SK-N-SH (cell line): ENCODE results near the gene EXTL2. TPM values are rescaled to one million over a fixed set of nuclear protein-coding genes. Genes with fewer than 3 reads are reported as not detected.

Experiments
- CTCF ChIA-PET: fragments of 300-600, 350-600 bp; formaldehyde crosslinking; extraction: SDS; loops from one replicate; lab custom pipeline; 2021; lab: Yijun Ruan, JAX
- POLR2A ChIA-PET: fragments of 350-600 bp; sonication (Branson Sonifier 250); formaldehyde crosslinking; extraction: SDS; loops from one replicate; lab custom pipeline; 2020; ENCODE audit warnings: antibody characterized with exemption, inconsistent platforms; lab: Yijun Ruan, JAX
- DNase-seq: peaks from one replicate; pipeline ENCODE4 v3.0.0; 2012
- H2AFZ ChIP-seq: fragments of 200-600 bp; sonication (generic); 2 replicates; pipeline ENCODE4 v1.8.1; 2016; ENCODE audit warnings: antibody characterized with exemption, mild to moderate bottlenecking, low read depth
- H3F3A ChIP-seq: fragments of 200-600 bp; sonication (generic); replicated peaks from 2 replicates; pipeline ENCODE3; 2016; ENCODE audit warnings: antibody characterized with exemption, mild to moderate bottlenecking; ENCODE audit not compliant: insufficient read depth
- H3K27ac ChIP-seq, 2 experiments: fragments of 200-500 bp in 1 of 2; fragments of 200-600 bp in 1 of 2; sonication (Bioruptor generic) in 1 of 2; sonication (generic), shearing (Covaris generic) in 1 of 2; 2 replicates each; pipeline versions ENCODE4 v1.5.1 to v1.6.1; 2014 to 2016; ENCODE audit warnings: low read depth in 2 of 2, inconsistent platforms in 1 of 2, low read length in 1 of 2, mild to moderate bottlenecking in 1 of 2, mixed read lengths in 1 of 2
- H3K27me3 ChIP-seq: fragments of 200-600 bp; sonication (generic), shearing (Covaris generic); 2 replicates; pipeline ENCODE4 v1.6.1; 2016; ENCODE audit warnings: mixed run types; ENCODE audit not compliant: insufficient read depth
- H3K36me3 ChIP-seq, 2 experiments: fragments of 200-500 bp in 1 of 2; fragments of 200-600 bp in 1 of 2; sonication (Bioruptor generic) in 1 of 2; sonication (generic) in 1 of 2; replicated peaks in 1 of 2; 2 replicates each; pipeline versions ENCODE3 to v1.5.1; 2014 to 2016; ENCODE audit warnings: low read length in 1 of 2, mild to moderate bottlenecking in 1 of 2; ENCODE audit not compliant: insufficient read depth in 2 of 2, control insufficient read depth in 1 of 2
- H3K4me1 ChIP-seq, 2 experiments: fragments of 200-500 bp in 1 of 2; fragments of 200-600 bp in 1 of 2; sonication (Bioruptor generic) in 1 of 2; sonication (generic), shearing (Covaris generic) in 1 of 2; 2 replicates each; pipeline versions ENCODE4 v1.5.1 to v1.6.1; 2014 to 2016; ENCODE audit warnings: low read depth in 1 of 2, low read length in 1 of 2, mixed run types in 1 of 2; ENCODE audit not compliant: insufficient read depth in 2 of 2, control insufficient read depth in 1 of 2
- H3K4me2 ChIP-seq: fragments of 200-600 bp; sonication (generic), shearing (Covaris generic); 2 replicates; pipeline ENCODE4 v1.6.1; 2017; ENCODE audit warnings: mixed run types
- H3K4me3 ChIP-seq, 2 experiments: fragments of 200-500 bp in 1 of 2; fragments of 200-600 bp in 1 of 2; sonication (Bioruptor generic) in 1 of 2; sonication (generic), shearing (Covaris generic) in 1 of 2; 2 replicates each; pipeline versions ENCODE4 v1.5.1 to v1.8.1; 2014 to 2016; ENCODE audit warnings: low read depth in 2 of 2, inconsistent platforms in 1 of 2, low read length in 1 of 2, mild to moderate bottlenecking in 1 of 2, mixed read lengths in 1 of 2, moderate library complexity in 1 of 2
- H3K79me2 ChIP-seq: fragments of 200-600 bp; sonication (generic); 2 replicates; pipeline ENCODE4 v1.8.1; 2017; ENCODE audit warnings: mild to moderate bottlenecking; ENCODE audit not compliant: insufficient read depth
- H3K9ac ChIP-seq: fragments of 200-600 bp; sonication (generic); 2 replicates; pipeline ENCODE4 v1.6.1; 2017; ENCODE audit warnings: mixed run types
- H3K9me2 ChIP-seq: fragments of 200-600 bp; sonication (generic); 2 replicates; pipeline ENCODE4 v1.6.1; 2017; ENCODE audit warnings: mixed run types
- H3K9me3 ChIP-seq: fragments of 200-600 bp; sonication (generic); 2 replicates; pipeline ENCODE4 v1.6.1; 2017; ENCODE audit warnings: mixed run types, mild to moderate bottlenecking, moderate library complexity
- H4K20me1 ChIP-seq: fragments of 200-600 bp; sonication (generic); 2 replicates; pipeline ENCODE4 v1.6.1; 2017; ENCODE audit warnings: mild to moderate bottlenecking, mixed run types; ENCODE audit not compliant: insufficient read depth
- ELF1 ChIP-seq: IDR thresholded peaks from 2 replicates; pipeline ENCODE4 v1.4.0; 2012
- EZH2phosphoT487 ChIP-seq: fragments of 200-600 bp; sonication (generic); IDR thresholded peaks from 2 replicates; pipeline ENCODE4 v1.6.1; 2017; ENCODE audit warnings: low read depth, mixed run types, mild to moderate bottlenecking, antibody characterized with exemption, moderate library complexity, borderline replicate concordance
- FOXJ3 ChIP-seq: sonication (generic); formaldehyde crosslinking; IDR thresholded peaks from 2 replicates; pipeline ENCODE4 v1.5.1; 2020; ENCODE audit warnings: mild to moderate bottlenecking, missing genetic modification reagents
- FOXM1 ChIP-seq: IDR thresholded peaks from 2 replicates; pipeline ENCODE4 v1.4.0; 2012; ENCODE audit warnings: low read depth, mild to moderate bottlenecking
- GABPA ChIP-seq: IDR thresholded peaks from 2 replicates; pipeline ENCODE4 v1.4.0; 2012; ENCODE audit warnings: low read depth, mild to moderate bottlenecking
- GATA2 ChIP-seq: sonication (generic); formaldehyde crosslinking; IDR thresholded peaks from 2 replicates; pipeline ENCODE4 v1.5.0; 2020; ENCODE audit warnings: mild to moderate bottlenecking, missing genetic modification reagents
- JUND ChIP-seq: IDR thresholded peaks from 2 replicates; pipeline ENCODE4 v1.4.0; 2012
- POLR2AphosphoS5 ChIP-seq: IDR thresholded peaks from 2 replicates; pipeline ENCODE4 v1.6.1; 2012; ENCODE audit warnings: low read depth, low read length
- RAD21 ChIP-seq: IDR thresholded peaks from 2 replicates; pipeline ENCODE4 v1.6.1; 2012; ENCODE audit warnings: mild to moderate bottlenecking, low read length
- SIN3A ChIP-seq: IDR thresholded peaks from 2 replicates; pipeline ENCODE4 v1.6.1; 2012; ENCODE audit warnings: low read depth, mild to moderate bottlenecking, low read length, moderate library complexity, borderline replicate concordance
- SMC3 ChIP-seq: IDR thresholded peaks from 2 replicates; pipeline ENCODE4 v1.6.1; 2012; ENCODE audit warnings: low read depth, low read length, improper control_type of control experiment
- YY1 ChIP-seq: IDR thresholded peaks from 2 replicates; pipeline ENCODE4 v1.4.0; 2012; ENCODE audit warnings: low read depth, mild to moderate bottlenecking
- WGBS: methylation state at CpG from one replicate; pipeline ENCODE4 v1.1.6; 2017; ENCODE audit warnings: low lambda C conversion rate; 5-methylcytosine and 5-hydroxymethylcytosine counted together
- polyA plus RNA-seq, 3 experiments: library from polyadenylated mRNA; depleted of rRNA; stranded (reverse); fragments of >200 nt; gene quantifications; 2 replicates each; pipeline ENCODE4 v1.2.3, GENCODE V29; 2012
- TF ChIP-seq, protein P1 (sequence below): fragments of 150-350 bp; IDR thresholded peaks from 2 replicates; pipeline ENCODE4 v1.6.1; 2017; ENCODE audit warnings: antibody characterized with exemption, low read length, low read depth, borderline replicate concordance
- TF ChIP-seq, protein P2 (sequence below): IDR thresholded peaks from 2 replicates; pipeline ENCODE4 v1.4.0; 2012; ENCODE audit warnings: low read depth, borderline replicate concordance
- TF ChIP-seq, protein P3 (sequence below): fragments of 200-600 bp; sonication (generic); IDR thresholded peaks from 2 replicates; pipeline ENCODE4 v1.6.1; 2017; ENCODE audit warnings: antibody characterized with exemption, mild to moderate bottlenecking, moderate library complexity

EXTL2 gene
- polyA plus RNA-seq, 1 of the 3 experiments (the other 2 are of a cell fraction): 20.3 TPM

DNA sequence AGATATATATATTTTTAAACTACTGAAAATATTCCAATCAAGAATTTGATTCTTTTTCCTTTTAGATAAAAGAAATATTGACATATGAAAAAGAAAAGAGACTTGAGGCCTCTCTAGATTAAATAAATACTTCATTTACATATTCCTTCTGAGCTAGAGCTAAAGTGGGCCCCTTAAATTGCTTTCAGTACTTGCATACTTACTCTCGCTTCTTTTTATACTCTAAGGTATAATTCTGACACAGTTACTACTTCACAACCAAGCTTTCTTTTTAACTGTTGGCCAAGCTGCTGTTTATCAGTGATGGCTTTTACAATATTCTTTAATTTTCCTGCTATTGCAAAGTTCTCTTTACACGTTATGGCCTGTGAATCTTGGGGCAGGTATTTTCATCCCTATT, 24.6 kb downstream of the EXTL2 start:
- POLR2A ChIA-PET: no interaction called here
- CTCF ChIA-PET: interaction anchor here (2.6 to 12.0 kb wide), 2 partner anchors 410 to 430 kb away, joined by 12 to 263 read pairs; no protein-coding TSS in a partner anchor
- H3K9ac ChIP-seq: no peak overlapping the region
- no peaks in the 10 kb centered on the region for H3K27me3 ChIP-seq
- DNase-seq: no peak
- WGBS: 94% methylated on average over 2 of the region's 2 CpGs
- H3K36me3 ChIP-seq: peaks cover 13 to 17% of the 10 kb centered on the region in 2 experiments
- TF ChIP-seq, protein P1, sequence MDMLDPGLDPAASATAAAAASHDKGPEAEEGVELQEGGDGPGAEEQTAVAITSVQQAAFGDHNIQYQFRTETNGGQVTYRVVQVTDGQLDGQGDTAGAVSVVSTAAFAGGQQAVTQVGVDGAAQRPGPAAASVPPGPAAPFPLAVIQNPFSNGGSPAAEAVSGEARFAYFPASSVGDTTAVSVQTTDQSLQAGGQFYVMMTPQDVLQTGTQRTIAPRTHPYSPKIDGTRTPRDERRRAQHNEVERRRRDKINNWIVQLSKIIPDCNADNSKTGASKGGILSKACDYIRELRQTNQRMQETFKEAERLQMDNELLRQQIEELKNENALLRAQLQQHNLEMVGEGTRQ: no peak
- TF ChIP-seq EZH2phosphoT487 (no peak), GATA2 (CRISPR knock-in tag) (no peak), FOXJ3 (CRISPR knock-in tag) (no peak), GABPA (no peak), FOXM1 (no peak)
- TF ChIP-seq, protein P2, sequence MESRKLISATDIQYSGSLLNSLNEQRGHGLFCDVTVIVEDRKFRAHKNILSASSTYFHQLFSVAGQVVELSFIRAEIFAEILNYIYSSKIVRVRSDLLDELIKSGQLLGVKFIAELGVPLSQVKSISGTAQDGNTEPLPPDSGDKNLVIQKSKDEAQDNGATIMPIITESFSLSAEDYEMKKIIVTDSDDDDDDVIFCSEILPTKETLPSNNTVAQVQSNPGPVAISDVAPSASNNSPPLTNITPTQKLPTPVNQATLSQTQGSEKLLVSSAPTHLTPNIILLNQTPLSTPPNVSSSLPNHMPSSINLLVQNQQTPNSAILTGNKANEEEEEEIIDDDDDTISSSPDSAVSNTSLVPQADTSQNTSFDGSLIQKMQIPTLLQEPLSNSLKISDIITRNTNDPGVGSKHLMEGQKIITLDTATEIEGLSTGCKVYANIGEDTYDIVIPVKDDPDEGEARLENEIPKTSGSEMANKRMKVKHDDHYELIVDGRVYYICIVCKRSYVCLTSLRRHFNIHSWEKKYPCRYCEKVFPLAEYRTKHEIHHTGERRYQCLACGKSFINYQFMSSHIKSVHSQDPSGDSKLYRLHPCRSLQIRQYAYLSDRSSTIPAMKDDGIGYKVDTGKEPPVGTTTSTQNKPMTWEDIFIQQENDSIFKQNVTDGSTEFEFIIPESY: no peak
- TF ChIP-seq, protein P3, sequence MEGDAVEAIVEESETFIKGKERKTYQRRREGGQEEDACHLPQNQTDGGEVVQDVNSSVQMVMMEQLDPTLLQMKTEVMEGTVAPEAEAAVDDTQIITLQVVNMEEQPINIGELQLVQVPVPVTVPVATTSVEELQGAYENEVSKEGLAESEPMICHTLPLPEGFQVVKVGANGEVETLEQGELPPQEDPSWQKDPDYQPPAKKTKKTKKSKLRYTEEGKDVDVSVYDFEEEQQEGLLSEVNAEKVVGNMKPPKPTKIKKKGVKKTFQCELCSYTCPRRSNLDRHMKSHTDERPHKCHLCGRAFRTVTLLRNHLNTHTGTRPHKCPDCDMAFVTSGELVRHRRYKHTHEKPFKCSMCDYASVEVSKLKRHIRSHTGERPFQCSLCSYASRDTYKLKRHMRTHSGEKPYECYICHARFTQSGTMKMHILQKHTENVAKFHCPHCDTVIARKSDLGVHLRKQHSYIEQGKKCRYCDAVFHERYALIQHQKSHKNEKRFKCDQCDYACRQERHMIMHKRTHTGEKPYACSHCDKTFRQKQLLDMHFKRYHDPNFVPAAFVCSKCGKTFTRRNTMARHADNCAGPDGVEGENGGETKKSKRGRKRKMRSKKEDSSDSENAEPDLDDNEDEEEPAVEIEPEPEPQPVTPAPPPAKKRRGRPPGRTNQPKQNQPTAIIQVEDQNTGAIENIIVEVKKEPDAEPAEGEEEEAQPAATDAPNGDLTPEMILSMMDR: no peak
- H3K4me2 ChIP-seq: no peak overlapping the region
- no peak overlapping the region for H2AFZ ChIP-seq
- no peak overlapping the region for H3K4me3 ChIP-seq
- H3K4me1 ChIP-seq: no peaks in the 10 kb centered on the region; a peak in 2 of 4 replicates
- no peak overlapping the region for H3K27ac ChIP-seq
- H3K9me2 ChIP-seq: no peaks in the 10 kb centered on the region
- peaks cover 4% of the 10 kb centered on the region for H3F3A ChIP-seq
- H4K20me1 ChIP-seq: no peaks in the 10 kb centered on the region
- H3K79me2 ChIP-seq: no peaks in the 10 kb centered on the region
- H3K9me3 ChIP-seq: no peaks in the 10 kb centered on the region

DNA sequence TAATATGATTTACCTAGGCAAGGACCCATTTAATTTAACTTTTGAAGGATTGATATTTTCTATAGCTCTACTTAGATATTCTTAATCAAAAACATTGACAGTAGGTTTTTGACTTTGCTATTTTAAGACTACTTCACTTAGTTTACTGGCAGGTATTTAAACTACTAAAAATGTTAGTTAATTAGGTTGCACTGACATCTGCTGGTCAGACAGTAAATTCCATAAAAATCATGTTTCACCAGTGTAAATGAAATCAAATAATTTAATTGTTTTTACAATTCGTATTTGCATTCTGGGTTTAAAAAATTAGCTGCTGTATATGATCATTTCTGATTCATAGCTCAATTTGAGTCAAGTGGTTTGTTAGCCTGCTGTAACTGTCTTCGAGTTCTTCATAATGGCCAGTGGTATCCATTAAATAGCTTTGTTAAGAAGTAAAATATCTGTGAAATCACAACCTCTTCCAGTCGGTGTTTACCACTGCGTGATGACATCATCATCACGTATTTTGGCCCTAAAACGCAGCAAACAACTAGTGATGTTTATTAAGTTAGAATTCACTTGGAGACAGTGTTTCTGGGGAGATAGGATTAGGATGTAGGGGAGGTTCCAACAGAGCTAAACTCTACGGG, 26.2 kb downstream of the EXTL2 start:
- no peak overlapping the region for H3K9ac ChIP-seq
- no peaks in the 10 kb centered on the region for H4K20me1 ChIP-seq
- no peaks in the 10 kb centered on the region for H3K79me2 ChIP-seq
- 10% methylated on average over 7 of the region's 7 CpGs for WGBS
- H3K4me3 ChIP-seq: peak overlapping the region; percentile 7 to 22; a peak in 2 of 4 replicates
- CTCF ChIA-PET: interaction anchor here (0.7 to 12.0 kb wide), 54 partner anchors 9 to 1062 kb away, joined by 3 to 263 read pairs (median 4); partner anchors contain the start of genes EXTL2 and GPR88
- H3K4me2 ChIP-seq: no peak overlapping the region
- H3K9me3 ChIP-seq: no peaks in the 10 kb centered on the region
- H3K36me3 ChIP-seq: peaks cover 6 to 9% of the 10 kb centered on the region in 2 experiments
- H3F3A ChIP-seq: peaks cover 4% of the 10 kb centered on the region
- H3K27me3 ChIP-seq: no peaks in the 10 kb centered on the region
- peak overlapping the region in 1 of 2 experiments; percentile 9; a peak in 1 of 4 replicates for H3K27ac ChIP-seq
- H3K4me1 ChIP-seq: no peaks in the 10 kb centered on the region; a peak in 2 of 4 replicates
- H2AFZ ChIP-seq: peak overlapping the region; percentile 57
- POLR2A ChIA-PET: interaction anchor here (0.7 kb wide), 1 partner anchor 26 kb away, joined by 4 read pairs; the partner anchor contains the start of gene EXTL2
- peak; percentile 6 for DNase-seq
- H3K9me2 ChIP-seq: no peaks in the 10 kb centered on the region
- TF ChIP-seq YY1 (no peak), POLR2AphosphoS5 (no peak), GABPA (no peak), SIN3A (no peak), JUND (no peak), ELF1 (no peak), RAD21 (peak; percentile 76), SMC3 (peak; percentile 55)
- TF ChIP-seq, protein P1: no peak
- TF ChIP-seq, protein P2: no peak
- TF ChIP-seq, protein P3: peak; percentile 82
